CD14-positive monocyte (primary cell): Measurements from ENCODE around the gene ALDH16A1. TPM values are rescaled to one million over a fixed set of nuclear protein-coding genes. Genes with fewer than 3 reads are reported as not detected.
A peak's percentile ranks its signal among the peaks of the same experiment; 100 is the strongest.

Experiments used
- DNase-seq, 3 donors: peaks; one replicate each; pipeline ENCODE4 v3.0.0-alpha.2; 2011 to 2022
- H2AFZ ChIP-seq: 2 replicates; pipeline ENCODE4 v1.6.0; 2012; ENCODE audit warnings: mild to moderate bottlenecking, low read depth, low read length, inconsistent platforms; ENCODE audit not compliant: insufficient read depth, poor library complexity, severe bottlenecking
- H3K27ac ChIP-seq, 2 donors: 1 replicate in 1 of 2; 2 replicates in 1 of 2; pipeline ENCODE4 v1.5.1; 2012 to 2013; ENCODE audit warnings: low read length in 2 of 2, control low read depth in 1 of 2, inconsistent platforms in 1 of 2, low read depth in 1 of 2, mild to moderate bottlenecking in 1 of 2
- H3K27me3 ChIP-seq, 2 donors: one replicate each; pipeline versions ENCODE4 v1.6.0 to v1.6.1; 2011 to 2013; ENCODE audit warnings: low read length in 2 of 2; ENCODE audit not compliant: control insufficient read depth in 2 of 2, insufficient read depth in 2 of 2
- H3K36me3 ChIP-seq, 2 donors: replicated peaks in 1 of 2; 1 replicate in 1 of 2; 2 replicates in 1 of 2; pipeline versions ENCODE4 v1.5.1 to v1.6.1; 2012 to 2013; ENCODE audit warnings: low read length in 2 of 2, control low read depth in 1 of 2, inconsistent platforms in 1 of 2, mild to moderate bottlenecking in 1 of 2; ENCODE audit not compliant: insufficient read depth in 2 of 2, control insufficient read depth in 1 of 2
- H3K4me1 ChIP-seq, 2 donors: 1 replicate in 1 of 2; 2 replicates in 1 of 2; pipeline versions ENCODE4 v1.5.1 to v1.6.1; 2012 to 2013; ENCODE audit warnings: low read length in 2 of 2, control low read depth in 1 of 2, inconsistent platforms in 1 of 2, mild to moderate bottlenecking in 1 of 2, moderate library complexity in 1 of 2; ENCODE audit not compliant: insufficient read depth in 2 of 2, control insufficient read depth in 1 of 2
- H3K4me2 ChIP-seq: replicated peaks from 2 replicates; pipeline ENCODE3; 2012; ENCODE audit warnings: low read length, moderate library complexity, mild to moderate bottlenecking; ENCODE audit not compliant: poor library complexity, severe bottlenecking; ENCODE audit errors: extremely low read depth
- H3K4me3 ChIP-seq, 3 experiments: fragments of 200-600 bp in 1 of 3; sonication (generic) in 1 of 3; replicated peaks in 1 of 3; 1 replicate in 2 of 3; 2 replicates in 1 of 3; pipeline ENCODE4 v1.5.1; 2011 to 2013; ENCODE audit warnings: low read length in 3 of 3, mild to moderate bottlenecking in 3 of 3, control low read depth in 2 of 3, low read depth in 2 of 3, inconsistent platforms in 1 of 3, moderate library complexity in 1 of 3
- H3K79me2 ChIP-seq: 2 replicates; pipeline ENCODE4 v1.6.0; 2012; ENCODE audit warnings: mild to moderate bottlenecking, control low read depth, inconsistent platforms, low read length, moderate library complexity; ENCODE audit not compliant: insufficient read depth
- H3K9ac ChIP-seq: 2 replicates; pipeline ENCODE4 v1.6.0; 2017; ENCODE audit warnings: low read length, mild to moderate bottlenecking; ENCODE audit not compliant: insufficient read depth, poor library complexity, severe bottlenecking
- H3K9me3 ChIP-seq, 2 donors: replicated peaks in 1 of 2; 1 replicate in 1 of 2; 2 replicates in 1 of 2; pipeline versions ENCODE4 v1.5.1 to v1.6.1; 2012 to 2013; ENCODE audit warnings: low read length in 2 of 2, control low read depth in 1 of 2; ENCODE audit not compliant: control insufficient read depth in 1 of 2, insufficient read depth in 1 of 2
- H4K20me1 ChIP-seq: 2 replicates; pipeline ENCODE4 v1.6.0; 2012; ENCODE audit warnings: mild to moderate bottlenecking, low read length, control low read depth, moderate library complexity; ENCODE audit not compliant: insufficient read depth
- H3K27ac Mint-ChIP-seq, 7 donors: one replicate each; pipeline ENCODE4 v1.8.0; 2020; ENCODE audit warnings: mild to moderate bottlenecking in 7 of 7, mixed read lengths in 7 of 7, moderate library complexity in 6 of 7, inconsistent platforms in 2 of 7
- H3K27me3 Mint-ChIP-seq, 3 donors: one replicate each; pipeline ENCODE4 v1.8.0; 2021 to 2022; ENCODE audit warnings: low read depth in 3 of 3, mild to moderate bottlenecking in 3 of 3, mixed read lengths in 3 of 3, moderate library complexity in 3 of 3, inconsistent platforms in 1 of 3
- H3K36me3 Mint-ChIP-seq, 2 donors: one replicate each; pipeline ENCODE4 v1.8.0; 2020; ENCODE audit warnings: mixed read lengths in 2 of 2, inconsistent platforms in 1 of 2, mild to moderate bottlenecking in 1 of 2
- H3K4me1 Mint-ChIP-seq: one replicate; pipeline ENCODE4 v1.8.0; 2020; ENCODE audit warnings: mild to moderate bottlenecking, mixed read lengths
- H3K4me3 Mint-ChIP-seq, 2 donors: one replicate each; pipeline ENCODE4 v1.8.0; 2020; ENCODE audit warnings: mild to moderate bottlenecking in 2 of 2, mixed read lengths in 2 of 2, moderate library complexity in 1 of 2
- H3K9me3 Mint-ChIP-seq, 7 donors: one replicate each; pipeline ENCODE4 v1.8.0; 2020 to 2022; ENCODE audit warnings: mixed read lengths in 7 of 7, mild to moderate bottlenecking in 6 of 7, moderate library complexity in 6 of 7, inconsistent platforms in 2 of 7
- CTCF ChIP-seq: fragments of 200-600 bp; IDR thresholded peaks from one replicate; pipeline ENCODE4 v1.8.0; 2022; ENCODE audit warnings: antibody characterized with exemption, mild to moderate bottlenecking
- WGBS: methylation state at CpG from one replicate; pipeline ENCODE4 v1.1.5; 2013; ENCODE audit warnings: missing lambda C conversion rate; ENCODE audit not compliant: insufficient coverage; 5-methylcytosine and 5-hydroxymethylcytosine counted together
- intact Hi-C, 2 donors: fragments of 100-400 bp; cut with micrococcal nuclease; formaldehyde crosslinking; loops; one replicate each; pipeline versions ENCODE4 v1.15.0 to v1.15.1; 2023
- polyA plus RNA-seq, 3 donors: library from polyadenylated mRNA; depleted of rRNA in 1 of 3; unstranded in 2 of 3; stranded (reverse) in 1 of 3; fragments of 300-500 nt in 2 of 3; fragments of >200 nt in 1 of 3; fragmentation: Illumina TruSeq in 2 of 3; gene quantifications; 1 replicate in 2 of 3; 2 replicates in 1 of 3; pipeline ENCODE4 v1.2.3, GENCODE V29; 2012 to 2021

The ALDH16A1 gene
- polyA plus RNA-seq, 3 donors, result 30.8 to 39.5 (median 31.2) TPM

- Histone ChIP-seq H3K9ac (no peak overlapping the region), H3K4me2 (peak overlapping the region; percentile 26), H3K27ac (no peak overlapping the region), H3K9me3 (peaks cover 9 to 52% of the 10 kb centered on the region in 2 donors), H4K20me1 (no peaks in the 10 kb centered on the region), H3K4me3 (no peak overlapping the region), H3K79me2 (no peaks in the 10 kb centered on the region), H2AFZ (no peak overlapping the region), H3K36me3 (no peaks in the 10 kb centered on the region), H3K4me1 (peaks cover 0 to 6% of the 10 kb centered on the region in 2 donors), H3K27me3 (peaks cover 65 to 100% of the 10 kb centered on the region in 2 donors)
- Mint-ChIP-seq H3K4me3 (peak overlapping the region in 1 of 2 donors; percentile 70), H3K9me3 (peaks cover 0 to 40% (median 18%) of the 10 kb centered on the region in 7 donors), H3K27ac (peak overlapping the region in 1 of 7 donors; percentile 17), H3K27me3 (peaks cover 99 to 100% (median 99%) of the 10 kb centered on the region in 3 donors), H3K4me1 (peaks cover 27% of the 10 kb centered on the region), H3K36me3 (peaks cover 0 to 18% of the 10 kb centered on the region in 2 donors)
- 19% methylated on average over 23 of the region's 29 CpGs for WGBS
- no peak for TF ChIP-seq CTCF
- intact Hi-C loops, result loop anchor here in 1 of 2 donors (10.0 kb wide), 1 partner anchor 54 kb away; no protein-coding TSS in a partner anchor
- DNase-seq, result no peak
Measured at GRCh38 chr19:49428547-49429451, 24.2 kb upstream of the ALDH16A1 start.

- H3K27ac Mint-ChIP-seq, result no peak overlapping the region
- Histone ChIP-seq H4K20me1 (no peaks in the 10 kb centered on the region), H3K9ac (no peak overlapping the region), H3K36me3 (no peaks in the 10 kb centered on the region), H3K79me2 (no peaks in the 10 kb centered on the region), H3K4me2 (no peak overlapping the region), H3K27ac (no peak overlapping the region), H3K9me3 (peaks cover 9 to 51% of the 10 kb centered on the region in 2 donors), H3K4me3 (no peak overlapping the region), H2AFZ (no peak overlapping the region), H3K27me3 (peaks cover 59 to 100% of the 10 kb centered on the region in 2 donors), H3K4me1 (peaks cover 0 to 6% of the 10 kb centered on the region in 2 donors)
- H3K36me3 Mint-ChIP-seq, result peaks cover 0 to 17% of the 10 kb centered on the region in 2 donors
- 74% methylated on average over 8 of the region's 9 CpGs for WGBS
- peak overlapping the region in 1 of 2 donors; percentile 80 for H3K4me3 Mint-ChIP-seq
- H3K27me3 Mint-ChIP-seq, result peaks cover 99 to 100% (median 99%) of the 10 kb centered on the region in 3 donors
- H3K9me3 Mint-ChIP-seq, result peaks cover 0 to 46% (median 21%) of the 10 kb centered on the region in 7 donors
- intact Hi-C loops, result loop anchor here in 1 of 2 donors (10.0 kb wide), 1 partner anchor 165 kb away; no protein-coding TSS in a partner anchor
- DNase-seq, result no peak
- no peak for TF ChIP-seq CTCF
- H3K4me1 Mint-ChIP-seq, result peaks cover 25% of the 10 kb centered on the region
Measured at GRCh38 chr19:49430172-49430677, 22.8 kb upstream of the ALDH16A1 start.
